ENCODE data around the gene SERINC5.
"Not testable (repeated sequence)": the region's sequence is repeated elsewhere in the genome, so short reads cannot be mapped to it uniquely, and the experiment has no call there.

SERINC5 gene

DNA sequence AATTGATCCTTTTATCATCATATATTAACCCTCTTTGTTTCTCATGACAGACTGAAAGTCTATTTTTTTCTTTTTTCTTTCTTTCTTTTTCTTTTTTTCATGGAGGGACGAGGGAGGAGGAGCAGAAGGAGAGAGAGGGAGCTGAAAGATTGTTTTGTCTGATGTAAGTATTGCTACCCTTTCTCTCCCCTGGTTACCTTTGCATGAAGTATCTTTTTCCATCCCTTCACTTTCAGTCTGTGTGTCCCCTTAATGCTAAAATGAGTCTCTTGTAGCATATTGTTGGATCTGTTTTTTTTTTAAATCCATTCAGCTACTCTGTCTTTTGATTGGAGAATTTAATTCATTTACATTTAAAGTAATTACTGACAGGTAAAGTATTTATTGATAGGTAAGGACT is 27.5 kb upstream of the SERINC5 start:
- H3K36me3 ChIP-seq (ENCODE audit: control insufficient read depth, insufficient read depth, low read length), result no peaks in the 10 kb centered on the region
- no peaks in the 10 kb centered on the region for H3K27me3 ChIP-seq (ENCODE audit: control insufficient read depth, insufficient read depth, low read length)
- H3K4me1 ChIP-seq (ENCODE audit: control insufficient read depth, insufficient read depth, low read length), result 0 out of 2 replicates have a peak, but pooled peaks cover 4% of the 10 kb centered on the region
- no peaks in the 10 kb centered on the region for H3K9me3 ChIP-seq (ENCODE audit: control insufficient read depth, insufficient read depth, low read depth, low read length)
- no peak overlapping the region for H3K27ac ChIP-seq (ENCODE audit: low read depth, low read length)
- no peak overlapping the region for H3K4me3 ChIP-seq (ENCODE audit: low read depth, low read length)
- no peak overlapping the region for H3K9ac ChIP-seq (ENCODE audit: low read length)

DNA sequence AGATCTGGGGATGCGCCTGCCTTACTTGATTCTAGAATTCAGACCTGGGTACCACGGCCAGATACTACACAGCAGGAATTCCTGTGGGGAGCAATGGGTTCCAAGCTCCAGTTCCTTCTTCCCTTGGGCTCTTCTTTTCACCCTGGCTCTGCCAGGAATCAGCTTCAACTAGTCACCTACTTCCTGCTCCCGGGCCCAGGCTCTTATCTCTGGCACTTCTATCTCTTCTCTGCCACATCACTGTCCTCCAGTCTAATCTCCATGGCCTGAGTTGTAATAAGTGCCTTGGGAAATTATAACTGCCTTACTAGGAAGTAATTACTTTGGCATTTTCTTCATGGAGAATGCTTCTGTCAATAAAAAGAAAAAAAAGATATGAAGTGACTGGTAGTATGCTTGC is 26.2 kb upstream of the SERINC5 start:
- H3K9me3 ChIP-seq (ENCODE audit: control insufficient read depth, insufficient read depth, low read depth, low read length), result no peaks in the 10 kb centered on the region
- no peak overlapping the region for H3K9ac ChIP-seq (ENCODE audit: low read length)
- 0 out of 2 replicates have a peak, but pooled peaks cover 4% of the 10 kb centered on the region for H3K4me1 ChIP-seq (ENCODE audit: control insufficient read depth, insufficient read depth, low read length)
- H3K27ac ChIP-seq (ENCODE audit: low read depth, low read length), result no peak overlapping the region
- H3K4me3 ChIP-seq (ENCODE audit: low read depth, low read length), result no peak overlapping the region
- H3K27me3 ChIP-seq (ENCODE audit: control insufficient read depth, insufficient read depth, low read length), result no peaks in the 10 kb centered on the region
- no peaks in the 10 kb centered on the region for H3K36me3 ChIP-seq (ENCODE audit: control insufficient read depth, insufficient read depth, low read length)

DNA sequence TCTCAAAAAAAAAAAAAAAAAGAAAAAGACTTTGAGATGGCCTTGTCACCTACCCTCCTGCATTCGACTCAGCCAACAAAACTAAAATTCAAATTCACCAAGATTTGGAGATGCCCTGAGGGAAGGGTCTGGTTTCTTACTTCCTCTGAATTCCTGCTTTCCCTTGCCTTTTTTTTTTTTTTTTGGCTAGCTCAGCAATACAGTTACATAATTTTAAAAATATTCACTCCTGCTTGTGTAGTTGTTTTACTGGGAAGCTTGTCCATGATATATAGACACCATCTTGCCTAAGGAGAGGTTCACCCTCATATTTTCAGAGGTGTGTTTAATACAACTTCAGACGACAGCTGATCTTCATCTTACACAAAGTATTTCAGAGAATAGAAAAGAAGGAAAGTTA is 21.3 kb upstream of the SERINC5 start:
- no peak overlapping the region for H3K27ac ChIP-seq (ENCODE audit: low read depth, low read length)

DNA sequence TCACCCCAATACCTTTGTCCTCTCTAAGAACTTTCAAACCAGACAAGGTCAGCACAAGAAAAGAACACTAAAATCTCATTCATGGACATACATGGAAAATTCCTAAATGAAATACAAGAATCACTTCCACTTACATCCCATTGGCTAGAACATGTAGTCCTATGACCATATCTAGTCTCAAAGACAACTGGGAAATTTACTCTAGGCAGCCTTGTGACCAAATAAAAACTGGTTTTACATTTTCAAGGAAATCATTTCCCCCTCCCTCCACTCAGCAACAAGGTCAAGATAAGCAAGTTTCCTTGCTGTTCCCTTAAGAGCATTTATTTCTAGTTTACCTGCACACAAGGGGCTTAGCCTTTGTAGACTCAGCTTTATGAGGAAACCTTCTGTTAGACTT is 20.3 kb upstream of the SERINC5 start:
- Histone ChIP-seq H3K27me3 (ENCODE audit: control insufficient read depth, insufficient read depth, low read length) (no peaks in the 10 kb centered on the region), H3K4me1 (ENCODE audit: control insufficient read depth, insufficient read depth, low read length) (no peaks in the 10 kb centered on the region; the same call in 1 of the 2 replicates), H3K4me3 (ENCODE audit: low read depth, low read length) (no peak overlapping the region), H3K36me3 (ENCODE audit: control insufficient read depth, insufficient read depth, low read length) (no peaks in the 10 kb centered on the region), H3K9ac (ENCODE audit: low read length) (no peak overlapping the region), H3K27ac (ENCODE audit: low read depth, low read length) (no peak overlapping the region), H3K9me3 (ENCODE audit: control insufficient read depth, insufficient read depth, low read depth, low read length) (no peaks in the 10 kb centered on the region)

More for the DNA sequence above, 21.3 kb upstream of the SERINC5 start:
- no peak overlapping the region for H3K4me3 ChIP-seq (ENCODE audit: low read depth, low read length)
- H3K4me1 ChIP-seq (ENCODE audit: control insufficient read depth, insufficient read depth, low read length), result no peaks in the 10 kb centered on the region
- H3K9me3 ChIP-seq (ENCODE audit: control insufficient read depth, insufficient read depth, low read depth, low read length), result no peaks in the 10 kb centered on the region
- no peak overlapping the region for H3K9ac ChIP-seq (ENCODE audit: low read length)
- no peaks in the 10 kb centered on the region for H3K27me3 ChIP-seq (ENCODE audit: control insufficient read depth, insufficient read depth, low read length)
- H3K36me3 ChIP-seq (ENCODE audit: control insufficient read depth, insufficient read depth, low read length), result no peaks in the 10 kb centered on the region

DNA sequence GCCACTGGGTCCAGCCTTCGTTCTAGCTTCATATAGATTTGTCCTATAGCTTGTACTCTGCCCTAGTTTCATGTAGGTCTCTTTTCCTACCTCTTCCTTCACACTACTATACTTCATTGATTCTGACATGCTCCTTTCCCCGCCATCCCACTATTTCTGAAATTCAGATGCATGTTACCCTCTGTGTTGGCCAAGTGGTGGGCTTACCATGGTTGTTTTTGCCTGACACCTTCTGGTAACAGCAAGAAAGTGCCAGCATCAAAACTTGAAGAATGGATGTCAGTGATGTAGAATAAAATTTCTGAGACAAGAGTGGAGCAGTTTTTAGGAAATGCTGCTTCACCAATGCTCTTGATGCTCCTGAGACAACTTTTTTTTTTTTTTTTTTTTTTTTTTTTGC is 19.5 kb upstream of the SERINC5 start:
- Histone ChIP-seq H3K4me3 (ENCODE audit: low read depth, low read length) (no peak overlapping the region), H3K4me1 (ENCODE audit: control insufficient read depth, insufficient read depth, low read length) (no peaks in the 10 kb centered on the region; the same call in 1 of the 2 replicates), H3K9me3 (ENCODE audit: control insufficient read depth, insufficient read depth, low read depth, low read length) (no peaks in the 10 kb centered on the region), H3K9ac (ENCODE audit: low read length) (no peak overlapping the region), H3K36me3 (ENCODE audit: control insufficient read depth, insufficient read depth, low read length) (no peaks in the 10 kb centered on the region), H3K27ac (ENCODE audit: low read depth, low read length) (no peak overlapping the region), H3K27me3 (ENCODE audit: control insufficient read depth, insufficient read depth, low read length) (no peaks in the 10 kb centered on the region)

DNA sequence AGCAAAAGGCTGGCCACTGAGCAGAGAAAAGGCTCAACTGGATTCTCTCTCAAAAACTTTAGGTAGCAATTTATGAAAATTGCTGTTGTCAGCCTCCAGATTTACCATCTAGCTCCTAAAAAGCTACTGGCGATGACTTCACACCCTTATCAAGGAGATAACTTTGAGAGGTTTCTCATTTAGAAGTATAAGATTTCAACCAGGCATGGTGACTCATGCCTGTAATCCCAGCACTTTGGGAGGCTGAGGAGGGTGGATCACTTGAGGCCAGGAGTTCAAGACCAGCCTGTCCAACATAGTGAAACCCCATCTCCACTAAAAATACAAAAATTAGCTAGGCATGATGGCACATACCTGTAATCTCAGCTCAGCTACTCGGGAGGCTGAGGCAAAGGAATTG is 14.7 kb upstream of the SERINC5 start:
- not testable (repeated sequence) for H3K4me1 ChIP-seq (ENCODE audit: control insufficient read depth, insufficient read depth, low read length); H3K36me3 ChIP-seq (ENCODE audit: control insufficient read depth, insufficient read depth, low read length); H3K4me3 ChIP-seq (ENCODE audit: low read depth, low read length); H3K27me3 ChIP-seq (ENCODE audit: control insufficient read depth, insufficient read depth, low read length); H3K9me3 ChIP-seq (ENCODE audit: control insufficient read depth, insufficient read depth, low read depth, low read length); H3K9ac ChIP-seq (ENCODE audit: low read length); H3K27ac ChIP-seq (ENCODE audit: low read depth, low read length)

DNA sequence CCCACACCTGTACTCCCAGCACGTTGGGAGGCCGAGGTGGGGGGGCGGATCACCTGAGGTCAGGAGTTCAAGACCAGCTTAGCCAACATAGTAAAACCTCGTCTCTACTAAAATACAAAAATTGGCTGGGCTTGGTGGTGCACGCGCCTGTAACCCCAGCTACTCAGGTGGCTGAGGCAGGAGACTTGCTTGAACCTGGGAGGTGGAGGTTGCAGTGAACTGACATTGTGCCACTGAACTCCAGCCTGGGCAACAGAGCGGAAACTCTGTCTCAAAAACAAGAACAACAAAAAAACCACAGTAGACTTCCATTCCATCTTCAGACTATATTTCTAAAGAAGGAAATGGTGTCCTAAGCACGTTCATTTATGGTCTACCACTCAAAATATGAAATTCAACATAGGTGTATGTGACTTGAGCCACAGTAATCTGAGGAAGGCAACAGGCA is 14.2 kb upstream of the SERINC5 start:
- no peak overlapping the region for H3K9ac ChIP-seq (ENCODE audit: low read length)
- H3K36me3 ChIP-seq (ENCODE audit: control insufficient read depth, insufficient read depth, low read length), result no peaks in the 10 kb centered on the region
- H3K27me3 ChIP-seq (ENCODE audit: control insufficient read depth, insufficient read depth, low read length), result no peaks in the 10 kb centered on the region
- H3K4me1 ChIP-seq (ENCODE audit: control insufficient read depth, insufficient read depth, low read length), result no peaks in the 10 kb centered on the region; the same call in none of the 2 replicates
- no peaks in the 10 kb centered on the region for H3K9me3 ChIP-seq (ENCODE audit: control insufficient read depth, insufficient read depth, low read depth, low read length)
- H3K4me3 ChIP-seq (ENCODE audit: low read depth, low read length), result no peak overlapping the region
- no peak overlapping the region for H3K27ac ChIP-seq (ENCODE audit: low read depth, low read length)

DNA sequence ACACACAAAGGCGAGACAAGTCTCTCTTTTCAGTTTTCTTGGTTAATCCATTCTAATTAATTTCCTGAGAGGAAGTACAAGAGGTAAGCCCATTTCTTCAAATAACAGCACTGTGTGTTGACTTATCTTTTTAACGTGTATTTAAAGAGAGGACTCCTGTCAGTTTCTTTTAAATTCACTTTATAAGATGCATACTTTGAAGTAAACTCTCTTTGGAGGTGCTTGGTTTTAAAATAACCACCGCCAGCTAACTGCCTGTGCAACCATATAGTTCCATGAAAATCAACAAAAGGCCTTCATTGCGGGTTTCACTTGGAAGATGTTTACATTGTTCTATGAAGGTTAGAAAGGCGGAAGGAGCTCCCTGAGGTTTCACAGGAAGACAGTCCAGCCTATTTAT is 13.1 kb upstream of the SERINC5 start:
- Histone ChIP-seq H3K9ac (ENCODE audit: low read length) (no peak overlapping the region), H3K27me3 (ENCODE audit: control insufficient read depth, insufficient read depth, low read length) (no peaks in the 10 kb centered on the region), H3K4me1 (ENCODE audit: control insufficient read depth, insufficient read depth, low read length) (no peaks in the 10 kb centered on the region; the same call in none of the 2 replicates), H3K36me3 (ENCODE audit: control insufficient read depth, insufficient read depth, low read length) (no peaks in the 10 kb centered on the region), H3K4me3 (ENCODE audit: low read depth, low read length) (no peak overlapping the region), H3K27ac (ENCODE audit: low read depth, low read length) (no peak overlapping the region), H3K9me3 (ENCODE audit: control insufficient read depth, insufficient read depth, low read depth, low read length) (no peaks in the 10 kb centered on the region)

DNA sequence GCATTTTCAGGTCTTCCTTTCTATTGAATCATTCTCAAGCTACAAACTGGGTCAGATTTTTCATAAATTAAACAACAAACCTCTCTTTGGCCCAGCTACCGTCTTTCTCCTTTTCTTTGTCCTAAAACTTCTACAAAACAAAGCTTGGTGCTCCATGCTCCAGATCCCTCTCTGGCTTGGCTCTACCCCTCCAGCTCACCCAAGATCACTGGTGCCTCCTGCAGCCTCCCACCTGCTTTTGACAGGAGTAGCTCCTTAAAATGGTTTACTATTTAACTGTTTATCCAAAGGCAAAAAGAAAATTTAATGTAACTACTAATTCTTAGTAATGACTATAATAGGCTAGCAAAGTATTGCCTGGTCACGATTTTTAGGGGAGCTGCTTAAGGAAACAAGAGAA is 10.7 kb upstream of the SERINC5 start:
- H3K4me1 ChIP-seq (ENCODE audit: control insufficient read depth, insufficient read depth, low read length), result no peaks in the 10 kb centered on the region; the same call in none of the 2 replicates
- H3K27ac ChIP-seq (ENCODE audit: low read depth, low read length), result no peak overlapping the region
- H3K36me3 ChIP-seq (ENCODE audit: control insufficient read depth, insufficient read depth, low read length), result no peaks in the 10 kb centered on the region
- H3K4me3 ChIP-seq (ENCODE audit: low read depth, low read length), result no peak overlapping the region
- H3K9me3 ChIP-seq (ENCODE audit: control insufficient read depth, insufficient read depth, low read depth, low read length), result no peaks in the 10 kb centered on the region
- H3K27me3 ChIP-seq (ENCODE audit: control insufficient read depth, insufficient read depth, low read length), result no peaks in the 10 kb centered on the region
- H3K9ac ChIP-seq (ENCODE audit: low read length), result no peak overlapping the region

DNA sequence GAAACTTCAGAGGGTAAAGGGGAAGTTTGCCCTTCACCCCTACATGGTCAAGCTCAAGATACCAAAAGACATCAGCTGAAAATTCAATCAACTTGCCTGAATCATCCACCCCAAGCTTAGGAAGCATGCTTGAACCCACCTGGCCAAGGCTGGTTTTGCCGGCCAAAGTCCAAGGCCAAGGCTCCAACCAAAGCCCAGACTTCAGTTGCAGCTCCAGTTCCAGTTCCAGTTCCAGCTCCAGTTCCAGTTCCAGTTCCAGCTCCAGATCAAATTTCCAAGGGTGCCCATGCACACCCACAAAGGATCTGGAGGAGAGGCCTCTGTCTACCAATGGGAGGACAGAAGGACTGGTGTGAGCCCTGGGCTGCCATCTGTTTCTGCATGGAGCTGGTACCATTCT is 4.6 kb upstream of the SERINC5 start:
- Histone ChIP-seq H3K27me3 (ENCODE audit: control insufficient read depth, insufficient read depth, low read length) (no peaks in the 10 kb centered on the region), H3K9me3 (ENCODE audit: control insufficient read depth, insufficient read depth, low read depth, low read length) (no peaks in the 10 kb centered on the region), H3K36me3 (ENCODE audit: control insufficient read depth, insufficient read depth, low read length) (no peaks in the 10 kb centered on the region), H3K4me1 (ENCODE audit: control insufficient read depth, insufficient read depth, low read length) (peaks cover 3% of the 10 kb centered on the region; the same call in 1 of the 2 replicates), H3K4me3 (ENCODE audit: low read depth, low read length) (no peak overlapping the region), H3K27ac (ENCODE audit: low read depth, low read length) (no peak overlapping the region), H3K9ac (ENCODE audit: low read length) (no peak overlapping the region)

DNA sequence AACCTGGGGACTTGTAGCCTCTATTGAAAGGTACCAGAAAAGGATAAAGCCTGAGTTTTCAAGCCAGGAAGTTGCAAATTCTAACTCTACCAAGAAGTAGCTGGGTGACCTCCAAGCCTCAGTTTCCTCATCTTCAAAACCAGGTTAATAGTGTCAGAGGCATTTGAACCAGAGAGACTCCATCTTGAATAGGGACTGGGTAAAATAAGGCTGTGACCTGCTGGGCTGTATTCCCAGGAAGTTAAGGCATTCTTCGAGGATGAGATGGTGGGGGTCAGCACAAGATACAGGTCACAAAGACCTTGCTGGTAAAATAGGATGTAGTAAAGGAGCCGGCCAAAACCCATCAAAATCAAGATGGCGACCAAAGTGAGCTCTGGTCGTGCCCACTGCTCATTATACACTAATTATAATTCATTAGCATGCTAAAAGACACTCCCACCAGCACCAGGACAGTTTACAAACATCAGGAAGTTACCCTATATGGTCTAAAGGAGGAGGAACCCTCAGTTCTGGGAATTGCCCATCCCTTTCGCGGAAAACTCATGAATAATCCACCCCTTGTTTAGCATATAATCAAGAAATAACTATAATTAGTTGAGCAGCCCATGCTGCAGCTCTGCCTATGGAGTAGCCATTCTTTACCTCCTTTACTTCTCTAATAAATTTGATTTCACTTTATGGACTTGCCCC is 3.8 kb upstream of the SERINC5 start:
- Histone ChIP-seq H3K9ac (ENCODE audit: low read length) (no peak overlapping the region), H3K27me3 (ENCODE audit: control insufficient read depth, insufficient read depth, low read length) (no peaks in the 10 kb centered on the region), H3K36me3 (ENCODE audit: control insufficient read depth, insufficient read depth, low read length) (no peaks in the 10 kb centered on the region), H3K27ac (ENCODE audit: low read depth, low read length) (no peak overlapping the region), H3K9me3 (ENCODE audit: control insufficient read depth, insufficient read depth, low read depth, low read length) (no peaks in the 10 kb centered on the region), H3K4me1 (ENCODE audit: control insufficient read depth, insufficient read depth, low read length) (peaks cover 3% of the 10 kb centered on the region; the same call in 1 of the 2 replicates), H3K4me3 (ENCODE audit: low read depth, low read length) (no peak overlapping the region)
